Stimulated activated CD4-positive, alpha-beta T cell treated with anti-CD3 and anti-CD28 coated beads, Interleukin-4, amount 100 ng/mL, for 48 hours (primary cell): Measurements from ENCODE around the gene FAM107A.

Experiments used
- DNase-seq, 2 donors: peaks; one replicate each; pipeline ENCODE4 v3.0.0-alpha.2; 2020; ENCODE audit warnings: low read depth in 2 of 2

Gene FAM107A

GRCh38 chr3:58518291-58518789 is 58.9 kb downstream of the FAM107A start:
- no peak for DNase-seq

- no peak for DNase-seq
These were observed 62.8 kb downstream of the FAM107A start for GRCh38 chr3:58514405-58514804.
